ENCODE measurements around the gene SNW1. TPM values are rescaled to one million over a fixed set of nuclear protein-coding genes. Genes with fewer than 3 reads are reported as not detected.
"Not testable (repeated sequence)": the region's sequence is repeated elsewhere in the genome, so short reads cannot be mapped to it uniquely, and the experiment has no call there.

SNW1 gene
- 52.5 TPM for polyA plus RNA-seq (ENCODE audit: insufficient read length)

- DNase-seq = peak; percentile 97
Observed at GRCh38 chr14:77760381-77761204, at the start of gene SNW1. Gene SNW1 (minus strand): TSS chr14:77761156. CDS start chr14:77761127, 29 bp downstream.

GRCh38 chr14:77809011-77809410, 48.1 kb upstream of the SNW1 start:
- DNase-seq = no peak

- DNase-seq = no peak
Observed at GRCh38 chr14:77808250-77808649, 47.3 kb upstream of the SNW1 start.

- no peak for DNase-seq
Observed at GRCh38 chr14:77805706-77806105, 44.8 kb upstream of the SNW1 start.

GRCh38 chr14:77804592-77804991, 43.6 kb upstream of the SNW1 start:
- no peak for DNase-seq

GRCh38 chr14:77800814-77801213, 39.9 kb upstream of the SNW1 start:
- DNase-seq = no peak

GRCh38 chr14:77799863-77800730, 39.1 kb upstream of the SNW1 start, which contains the start of gene ADCK1:
Gene ADCK1 (plus strand): TSS chr14:77800109. CDS start chr14:77818979, 18,870 bp downstream.
- peak; percentile 80 for DNase-seq

- DNase-seq = not testable (repeated sequence)
Observed at GRCh38 chr14:77799456-77799855, 38.5 kb upstream of the SNW1 start.

- DNase-seq = no peak
Observed at GRCh38 chr14:77794357-77794756, 33.4 kb upstream of the SNW1 start.

GRCh38 chr14:77793255-77793654, 32.3 kb upstream of the SNW1 start:
- DNase-seq = not testable (repeated sequence)

GRCh38 chr14:77791225-77791600, 30.3 kb upstream of the SNW1 start:
- no peak for DNase-seq

GRCh38 chr14:77790566-77791224, 29.7 kb upstream of the SNW1 start:
- DNase-seq = no peak

GRCh38 chr14:77786148-77786547, 25.2 kb upstream of the SNW1 start:
- no peak for DNase-seq

GRCh38 chr14:77782202-77782601, 21.2 kb upstream of the SNW1 start:
- DNase-seq = no peak

- DNase-seq = not testable (repeated sequence)
Observed at GRCh38 chr14:77773966-77774365, 13.0 kb upstream of the SNW1 start.

- DNase-seq = not testable (repeated sequence)
Observed at GRCh38 chr14:77768442-77769069, 7.6 kb upstream of the SNW1 start.

- no peak for DNase-seq
Observed at GRCh38 chr14:77763978-77764377, 3.0 kb upstream of the SNW1 start.

- DNase-seq = no peak
Observed at GRCh38 chr14:77763316-77763715, 2.4 kb upstream of the SNW1 start.

GRCh38 chr14:77761205-77761931, 412 bp upstream of the SNW1 start:
- DNase-seq = no peak

GRCh38 chr14:77752799-77753516, 8.0 kb downstream of the SNW1 start:
- DNase-seq = no peak

- no peak for DNase-seq
Observed at GRCh38 chr14:77752266-77752665, 8.7 kb downstream of the SNW1 start.

All from hindlimb muscle (tissue), 1 donor.